ENCODE results near the gene PVALEF. TPM values are rescaled to one million over a fixed set of nuclear protein-coding genes. Genes with fewer than 3 reads are reported as not detected.
A peak's percentile ranks its signal among the peaks of the same experiment; 100 is the strongest.

PVALEF gene
- total and polyA plus RNA-seq, 2 of the 8 experiments (the other 6 are each of a cell fraction or from before 2014, with no cell fraction given): 0.03 TPM; not detected in 1

DNA sequence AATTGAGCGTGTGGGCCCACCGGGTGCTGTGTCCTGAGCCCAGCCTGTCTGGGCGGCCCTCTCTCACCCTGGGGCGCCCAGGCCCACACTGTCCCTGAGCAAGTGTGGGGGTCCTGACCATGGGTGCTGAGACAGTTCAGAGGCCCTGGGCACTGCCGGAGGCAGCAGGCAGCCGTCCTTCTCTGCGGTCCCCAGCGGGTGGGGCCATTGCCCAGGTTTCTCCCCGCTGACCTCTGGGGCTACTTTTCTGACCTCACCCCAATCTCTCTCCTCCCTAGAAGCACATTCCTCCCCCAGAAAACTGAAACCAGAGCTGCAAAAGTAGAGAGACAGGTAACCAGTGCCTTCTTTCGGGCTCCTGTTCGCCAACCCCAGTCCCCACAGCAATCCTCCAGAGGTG lies 36.0 kb upstream of the PVALEF start:
- Histone ChIP-seq H2BK5ac (ENCODE audit: low read depth, low read length) (no peak overlapping the region), H3K4me1 (replicated peaks in 1 of 4; ENCODE audit: control insufficient read depth in 3 of 4, insufficient read depth in 4 of 4, low read length in 3 of 4) (peaks cover 0 to 11% (median 6%) of the 10 kb centered on the region in 4 experiments; a peak in 3 of 7 replicates), H4K5ac (ENCODE audit: insufficient read length, low read depth, low read length) (no peak overlapping the region), H3K18ac (ENCODE audit: extremely low read depth, low read length) (no peak overlapping the region), H3K23ac (ENCODE audit: insufficient read length) (no peak overlapping the region), H3K79me2 (ENCODE audit: control insufficient read depth in 1 of 2, insufficient read depth in 2 of 2, low read length in 2 of 2) (no peaks in the 10 kb centered on the region), H3K9me3 (ENCODE audit: insufficient read depth in 2 of 2, low read depth in 1 of 2, low read length in 1 of 2) (no peaks in the 10 kb centered on the region), H3K4me3 (ENCODE audit: extremely low read depth in 1 of 4, insufficient read depth in 2 of 4, low read depth in 3 of 4, low read length in 4 of 4) (no peak overlapping the region), H3K79me1 (ENCODE audit: low read depth, low read length) (no peaks in the 10 kb centered on the region), H2BK15ac (ENCODE audit: low read length) (no peak overlapping the region), H3K14ac (ENCODE audit: insufficient read length) (no peak overlapping the region), H3K4me2 (ENCODE audit: insufficient read depth in 1 of 2, low read depth in 2 of 2, low read length in 2 of 2) (no peak overlapping the region), H2BK20ac (ENCODE audit: low read length) (no peak overlapping the region), H3K9ac (replicated peaks in 1 of 4; ENCODE audit: extremely low read depth in 1 of 4, low read depth in 3 of 4, low read length in 3 of 4) (no peak overlapping the region), H3K23me2 (ENCODE audit: low read depth, low read length) (no peaks in the 10 kb centered on the region), H3K27me3 (replicated peaks in 1 of 4; ENCODE audit: control insufficient read depth in 3 of 4, extremely low read depth in 1 of 4, insufficient read depth in 3 of 4, low read length in 3 of 4) (no peaks in the 10 kb centered on the region), H3K4ac (replicated peaks; ENCODE audit: insufficient read length, low read depth, low read length) (no peak overlapping the region), H3K36me3 (ENCODE audit: control insufficient read depth in 2 of 4, insufficient read depth in 4 of 4, low read length in 3 of 4) (no peaks in the 10 kb centered on the region), H2AFZ (ENCODE audit: low read length) (no peak overlapping the region), H4K20me1 (replicated peaks in 1 of 2; ENCODE audit: control insufficient read depth in 1 of 2, insufficient read depth in 2 of 2, low read length in 2 of 2) (peaks cover 0 to 2% of the 10 kb centered on the region in 2 experiments), H2BK120ac (replicated peaks; ENCODE audit: low read depth, low read length) (no peak overlapping the region), H3K27ac (ENCODE audit: low read depth, low read length) (no peak overlapping the region), H2BK12ac (ENCODE audit: low read depth, low read length) (no peak overlapping the region), H4K8ac (ENCODE audit: extremely low read depth, insufficient read depth, low read length) (peak overlapping the region; percentile 51), H2AK5ac (ENCODE audit: low read depth, low read length) (no peak overlapping the region), H4K91ac (replicated peaks; ENCODE audit: insufficient read length, low read length) (no peak overlapping the region), H3K56ac (replicated peaks; ENCODE audit: insufficient read length, low read depth, low read length) (no peak overlapping the region)
- TF ChIP-seq CHD1 (IDR thresholded peaks at IDR 0.05; ENCODE audit: low read depth, low read length) (no peak), SP2 (IDR thresholded peaks at IDR 0.05; ENCODE audit: low read length) (no peak), RAD21 (IDR thresholded peaks at IDR 0.05 in 1 of 2, conservative IDR thresholded peaks at IDR 0.05 in 1 of 2; ENCODE audit: low read depth in 2 of 2, low read length in 2 of 2) (peak; percentile 72 to 77), GABPA (IDR thresholded peaks at IDR 0.05; ENCODE audit: borderline replicate concordance, insufficient read depth, low read length) (peak; percentile 69)
- TF ChIP-seq, protein P1, sequence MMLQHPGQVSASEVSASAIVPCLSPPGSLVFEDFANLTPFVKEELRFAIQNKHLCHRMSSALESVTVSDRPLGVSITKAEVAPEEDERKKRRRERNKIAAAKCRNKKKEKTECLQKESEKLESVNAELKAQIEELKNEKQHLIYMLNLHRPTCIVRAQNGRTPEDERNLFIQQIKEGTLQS (IDR thresholded peaks at IDR 0.05; ENCODE audit: insufficient read depth, low read depth, low read length): no peak
- TF ChIP-seq, protein P2, sequence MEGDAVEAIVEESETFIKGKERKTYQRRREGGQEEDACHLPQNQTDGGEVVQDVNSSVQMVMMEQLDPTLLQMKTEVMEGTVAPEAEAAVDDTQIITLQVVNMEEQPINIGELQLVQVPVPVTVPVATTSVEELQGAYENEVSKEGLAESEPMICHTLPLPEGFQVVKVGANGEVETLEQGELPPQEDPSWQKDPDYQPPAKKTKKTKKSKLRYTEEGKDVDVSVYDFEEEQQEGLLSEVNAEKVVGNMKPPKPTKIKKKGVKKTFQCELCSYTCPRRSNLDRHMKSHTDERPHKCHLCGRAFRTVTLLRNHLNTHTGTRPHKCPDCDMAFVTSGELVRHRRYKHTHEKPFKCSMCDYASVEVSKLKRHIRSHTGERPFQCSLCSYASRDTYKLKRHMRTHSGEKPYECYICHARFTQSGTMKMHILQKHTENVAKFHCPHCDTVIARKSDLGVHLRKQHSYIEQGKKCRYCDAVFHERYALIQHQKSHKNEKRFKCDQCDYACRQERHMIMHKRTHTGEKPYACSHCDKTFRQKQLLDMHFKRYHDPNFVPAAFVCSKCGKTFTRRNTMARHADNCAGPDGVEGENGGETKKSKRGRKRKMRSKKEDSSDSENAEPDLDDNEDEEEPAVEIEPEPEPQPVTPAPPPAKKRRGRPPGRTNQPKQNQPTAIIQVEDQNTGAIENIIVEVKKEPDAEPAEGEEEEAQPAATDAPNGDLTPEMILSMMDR (IDR thresholded peaks at IDR 0.05; ENCODE audit: control extremely low read depth in 1 of 3, insufficient read depth in 1 of 3, low read depth in 1 of 3, low read length in 3 of 3): peak; percentile 53 to 64 (median 62)
- FAIRE-seq (no peak), DNase-seq (ENCODE audit: low read depth in 1 of 2, low spot score in 2 of 2) (peak in 1 of 2 experiments; percentile 72)
- WGBS, 2 experiments (ENCODE audit: extremely low coverage in 1 of 2, insufficient coverage in 1 of 2, insufficient read length in 1 of 2, insufficient replicate concordance in 2 of 2, low coverage in 1 of 2, low lambda C conversion rate in 2 of 2, missing lambda C conversion rate in 1 of 2): 79% methylated on average over 11 of the region's 11 CpGs; no CpG with 5 or more reads in 1 of the 2 experiments
- POLR2A ChIA-PET (ENCODE audit: partially characterized antibody): interaction anchor here (1.3 kb wide), 1 partner anchor 10 kb away, joined by 3 read pairs; no protein-coding TSS in a partner anchor
- CTCF ChIA-PET (ENCODE audit: partially characterized antibody): interaction anchor here (0.7 to 1.6 kb wide), 25 partner anchors 9 to 141 kb away, joined by 3 to 8 read pairs (median 3); no protein-coding TSS in a partner anchor
